Measurements from ENCODE around the gene NBEA.
A peak's percentile ranks its signal among the peaks of the same experiment; 100 is the strongest.

The NBEA gene

GRCh38 chr13:35500144-35500543, 558.1 kb downstream of the NBEA start:
- H3K9me3 ChIP-seq (ENCODE audit: insufficient read depth, low read depth, low read length) = no peaks in the 10 kb centered on the region
- H3K27me3 ChIP-seq (ENCODE audit: insufficient read depth, low read length) = no peaks in the 10 kb centered on the region
- H3K9ac ChIP-seq (ENCODE audit: low read depth, low read length) = no peak overlapping the region
- H3K4me3 ChIP-seq (ENCODE audit: low read length) = no peak overlapping the region
- no peaks in the 10 kb centered on the region for H3K36me3 ChIP-seq (ENCODE audit: insufficient read depth, low read depth, low read length)
- no peak overlapping the region for H3K27ac ChIP-seq (ENCODE audit: low read length)
- peaks cover 10% of the 10 kb centered on the region; the same call in 1 of the 2 replicates for H3K4me1 ChIP-seq (ENCODE audit: insufficient read depth, low read length)

- Histone ChIP-seq H3K27ac (ENCODE audit: low read length) (no peak overlapping the region), H3K36me3 (ENCODE audit: insufficient read depth, low read depth, low read length) (no peaks in the 10 kb centered on the region), H3K9me3 (ENCODE audit: insufficient read depth, low read depth, low read length) (no peaks in the 10 kb centered on the region), H3K4me1 (ENCODE audit: insufficient read depth, low read length) (peaks cover 10% of the 10 kb centered on the region; the same call in 1 of the 2 replicates), H3K9ac (ENCODE audit: low read depth, low read length) (no peak overlapping the region), H3K27me3 (ENCODE audit: insufficient read depth, low read length) (no peaks in the 10 kb centered on the region), H3K4me3 (ENCODE audit: low read length) (no peak overlapping the region)
Observed at GRCh38 chr13:35501661-35502235, 559.7 kb downstream of the NBEA start.

GRCh38 chr13:35502456-35502855, 560.4 kb downstream of the NBEA start:
- Histone ChIP-seq H3K9me3 (ENCODE audit: insufficient read depth, low read depth, low read length) (no peaks in the 10 kb centered on the region), H3K27ac (ENCODE audit: low read length) (no peak overlapping the region), H3K4me1 (ENCODE audit: insufficient read depth, low read length) (peaks cover 10% of the 10 kb centered on the region; the same call in 1 of the 2 replicates), H3K27me3 (ENCODE audit: insufficient read depth, low read length) (no peaks in the 10 kb centered on the region), H3K36me3 (ENCODE audit: insufficient read depth, low read depth, low read length) (no peaks in the 10 kb centered on the region), H3K4me3 (ENCODE audit: low read length) (no peak overlapping the region), H3K9ac (ENCODE audit: low read depth, low read length) (no peak overlapping the region)

- Histone ChIP-seq H3K27me3 (ENCODE audit: insufficient read depth, low read length) (no peaks in the 10 kb centered on the region), H3K27ac (ENCODE audit: low read length) (no peak overlapping the region), H3K4me3 (ENCODE audit: low read length) (no peak overlapping the region)
Observed at GRCh38 chr13:35512271-35512920, 570.3 kb downstream of the NBEA start.

GRCh38 chr13:35514061-35514477, 572.0 kb downstream of the NBEA start:
- Histone ChIP-seq H3K9ac (ENCODE audit: low read depth, low read length) (no peak overlapping the region), H3K36me3 (ENCODE audit: insufficient read depth, low read depth, low read length) (no peaks in the 10 kb centered on the region), H3K9me3 (ENCODE audit: insufficient read depth, low read depth, low read length) (no peaks in the 10 kb centered on the region), H3K27ac (ENCODE audit: low read length) (no peak overlapping the region), H3K4me3 (ENCODE audit: low read length) (no peak overlapping the region), H3K27me3 (ENCODE audit: insufficient read depth, low read length) (no peaks in the 10 kb centered on the region), H3K4me1 (ENCODE audit: insufficient read depth, low read length) (peaks cover 12% of the 10 kb centered on the region; the same call in 1 of the 2 replicates)

More at GRCh38 chr13:35512271-35512920, 570.3 kb downstream of the NBEA start:
- no peaks in the 10 kb centered on the region for H3K36me3 ChIP-seq (ENCODE audit: insufficient read depth, low read depth, low read length)
- peaks cover 12% of the 10 kb centered on the region; the same call in 1 of the 2 replicates for H3K4me1 ChIP-seq (ENCODE audit: insufficient read depth, low read length)
- no peaks in the 10 kb centered on the region for H3K9me3 ChIP-seq (ENCODE audit: insufficient read depth, low read depth, low read length)
- H3K9ac ChIP-seq (ENCODE audit: low read depth, low read length) = no peak overlapping the region

GRCh38 chr13:35514801-35515502, 572.9 kb downstream of the NBEA start:
- Histone ChIP-seq H3K27me3 (ENCODE audit: insufficient read depth, low read length) (no peaks in the 10 kb centered on the region), H3K9me3 (ENCODE audit: insufficient read depth, low read depth, low read length) (no peaks in the 10 kb centered on the region), H3K4me3 (ENCODE audit: low read length) (peak overlapping the region; percentile 28; the same call in 1 of the 2 replicates), H3K4me1 (ENCODE audit: insufficient read depth, low read length) (peaks cover 12% of the 10 kb centered on the region; the same call in 1 of the 2 replicates), H3K36me3 (ENCODE audit: insufficient read depth, low read depth, low read length) (no peaks in the 10 kb centered on the region), H3K27ac (ENCODE audit: low read length) (no peak overlapping the region), H3K9ac (ENCODE audit: low read depth, low read length) (no peak overlapping the region)

- H3K9ac ChIP-seq (ENCODE audit: low read depth, low read length) = no peak overlapping the region
- H3K27ac ChIP-seq (ENCODE audit: low read length) = no peak overlapping the region
- no peaks in the 10 kb centered on the region for H3K27me3 ChIP-seq (ENCODE audit: insufficient read depth, low read length)
- no peaks in the 10 kb centered on the region for H3K36me3 ChIP-seq (ENCODE audit: insufficient read depth, low read depth, low read length)
- peaks cover 12% of the 10 kb centered on the region; the same call in 1 of the 2 replicates for H3K4me1 ChIP-seq (ENCODE audit: insufficient read depth, low read length)
- no peaks in the 10 kb centered on the region for H3K9me3 ChIP-seq (ENCODE audit: insufficient read depth, low read depth, low read length)
- no peak overlapping the region for H3K4me3 ChIP-seq (ENCODE audit: low read length)
Observed at GRCh38 chr13:35518337-35518946, 576.4 kb downstream of the NBEA start.

- H3K9me3 ChIP-seq (ENCODE audit: insufficient read depth, low read depth, low read length) = no peaks in the 10 kb centered on the region
- H3K4me3 ChIP-seq (ENCODE audit: low read length) = no peak overlapping the region
- H3K36me3 ChIP-seq (ENCODE audit: insufficient read depth, low read depth, low read length) = no peaks in the 10 kb centered on the region
- no peaks in the 10 kb centered on the region for H3K27me3 ChIP-seq (ENCODE audit: insufficient read depth, low read length)
- no peaks in the 10 kb centered on the region for H3K4me1 ChIP-seq (ENCODE audit: insufficient read depth, low read length)
- H3K9ac ChIP-seq (ENCODE audit: low read depth, low read length) = no peak overlapping the region
- H3K27ac ChIP-seq (ENCODE audit: low read length) = no peak overlapping the region
Observed at GRCh38 chr13:35524171-35524570, 582.1 kb downstream of the NBEA start.

- no peaks in the 10 kb centered on the region for H3K27me3 ChIP-seq (ENCODE audit: insufficient read depth, low read length)
- no peak overlapping the region for H3K9ac ChIP-seq (ENCODE audit: low read depth, low read length)
- no peaks in the 10 kb centered on the region for H3K36me3 ChIP-seq (ENCODE audit: insufficient read depth, low read depth, low read length)
- H3K9me3 ChIP-seq (ENCODE audit: insufficient read depth, low read depth, low read length) = no peaks in the 10 kb centered on the region
- no peak overlapping the region for H3K4me3 ChIP-seq (ENCODE audit: low read length)
- no peak overlapping the region for H3K27ac ChIP-seq (ENCODE audit: low read length)
- no peaks in the 10 kb centered on the region for H3K4me1 ChIP-seq (ENCODE audit: insufficient read depth, low read length)
Observed at GRCh38 chr13:35526577-35526976, 584.5 kb downstream of the NBEA start.

- no peak overlapping the region for H3K27ac ChIP-seq (ENCODE audit: low read length)
- no peak overlapping the region for H3K4me3 ChIP-seq (ENCODE audit: low read length)
- no peaks in the 10 kb centered on the region for H3K4me1 ChIP-seq (ENCODE audit: insufficient read depth, low read length)
- H3K27me3 ChIP-seq (ENCODE audit: insufficient read depth, low read length) = no peaks in the 10 kb centered on the region
- no peaks in the 10 kb centered on the region for H3K9me3 ChIP-seq (ENCODE audit: insufficient read depth, low read depth, low read length)
- H3K36me3 ChIP-seq (ENCODE audit: insufficient read depth, low read depth, low read length) = no peaks in the 10 kb centered on the region
- no peak overlapping the region for H3K9ac ChIP-seq (ENCODE audit: low read depth, low read length)
Observed at GRCh38 chr13:35527451-35527850, 585.4 kb downstream of the NBEA start.

GRCh38 chr13:35530147-35530546, 588.1 kb downstream of the NBEA start:
- H3K27me3 ChIP-seq (ENCODE audit: insufficient read depth, low read length) = no peaks in the 10 kb centered on the region
- no peaks in the 10 kb centered on the region for H3K36me3 ChIP-seq (ENCODE audit: insufficient read depth, low read depth, low read length)
- no peak overlapping the region for H3K9ac ChIP-seq (ENCODE audit: low read depth, low read length)
- H3K4me1 ChIP-seq (ENCODE audit: insufficient read depth, low read length) = peaks cover 5% of the 10 kb centered on the region; the same call in 1 of the 2 replicates
- H3K27ac ChIP-seq (ENCODE audit: low read length) = no peak overlapping the region
- no peak overlapping the region for H3K4me3 ChIP-seq (ENCODE audit: low read length)
- H3K9me3 ChIP-seq (ENCODE audit: insufficient read depth, low read depth, low read length) = no peaks in the 10 kb centered on the region
